OCI-LY3 (cell line): Measurements from ENCODE around the gene COL4A1.

Experiments used
- CTCF ChIP-seq: fragments of 200-600, 300-600 bp; sonication (generic); IDR thresholded peaks from 2 replicates; pipeline ENCODE4 v1.5.1; 2014; ENCODE audit warnings: antibody characterized with exemption, low read length, low read depth
- EZH2phosphoT487 ChIP-seq: fragments of 200-600 bp; shearing (Covaris generic); IDR thresholded peaks from 2 replicates; pipeline ENCODE4 v1.6.1; 2018; ENCODE audit warnings: antibody characterized with exemption, mixed run types, low read depth

GRCh38 chr13:110140099-110140498, 166.9 kb downstream of the COL4A1 start:
- TF ChIP-seq CTCF: no peak
- no peak for TF ChIP-seq EZH2phosphoT487
